OCI-LY3 (cell line): ENCODE measurements around the gene ZSCAN2.

ENCODE experiments used
- H2AFZ ChIP-seq: fragments of 200-600, 300-600 bp; shearing (Covaris generic); 2 replicates; pipeline ENCODE4 v1.6.0; 2014; ENCODE audit warnings: antibody characterized with exemption, low read depth, low read length
- H3K27ac ChIP-seq: fragments of 200-600, 300-600 bp; sonication (generic); 2 replicates; pipeline ENCODE4 v1.5.1; 2014; ENCODE audit warnings: mild to moderate bottlenecking, low read length, moderate library complexity, mixed read lengths
- H3K27me3 ChIP-seq: fragments of 200-600, 300-600 bp; sonication (generic); 2 replicates; pipeline ENCODE4 v1.6.1; 2014; ENCODE audit warnings: low read depth, low read length, mixed read lengths
- H3K36me3 ChIP-seq: fragments of 200-600, 300-600 bp; sonication (generic); replicated peaks from 2 replicates; pipeline ENCODE3; 2014; ENCODE audit warnings: low read depth, low read length, mixed read lengths
- H3K4me1 ChIP-seq: fragments of 300-600, 200-600 bp; sonication (generic); 2 replicates; pipeline ENCODE4 v1.6.1; 2014; ENCODE audit warnings: low read length, mixed read lengths
- H3K4me2 ChIP-seq: fragments of 200-600, 300-600 bp; sonication (generic); 2 replicates; pipeline ENCODE4 v1.6.1; 2014; ENCODE audit warnings: low read length, mixed read lengths
- H3K4me3 ChIP-seq: fragments of 300-600, 200-600 bp; sonication (generic); 2 replicates; pipeline ENCODE4 v1.5.1; 2014; ENCODE audit warnings: antibody characterized with exemption, mild to moderate bottlenecking, low read length, moderate library complexity
- H3K79me2 ChIP-seq: fragments of 300-600, 200-600 bp; shearing (Covaris generic); 2 replicates; pipeline ENCODE4 v1.6.1; 2014; ENCODE audit warnings: mild to moderate bottlenecking, low read length, mixed read lengths
- H3K9ac ChIP-seq: fragments of 300-600, 200-600 bp; shearing (Covaris generic); 2 replicates; pipeline ENCODE4 v1.6.0; 2014; ENCODE audit warnings: mild to moderate bottlenecking, low read length, moderate library complexity
- H3K9me3 ChIP-seq: fragments of 200-600, 300-600 bp; shearing (Covaris generic); 2 replicates; pipeline ENCODE4 v1.6.1; 2014; ENCODE audit warnings: low read length, mixed read lengths; ENCODE audit not compliant: insufficient read depth
- H4K20me1 ChIP-seq: fragments of 200-600, 300-600 bp; sonication (generic); 2 replicates; pipeline ENCODE4 v1.6.1; 2016; ENCODE audit warnings: low read length, mixed read lengths; ENCODE audit not compliant: insufficient read depth
- EZH2phosphoT487 ChIP-seq: fragments of 200-600 bp; shearing (Covaris generic); IDR thresholded peaks from 2 replicates; pipeline ENCODE4 v1.6.1; 2018; ENCODE audit warnings: antibody characterized with exemption, mixed run types, low read depth
- TF ChIP-seq, protein P1 (sequence below): fragments of 200-600, 300-600 bp; sonication (generic); IDR thresholded peaks from 2 replicates; pipeline ENCODE4 v1.5.1; 2014; ENCODE audit warnings: antibody characterized with exemption, low read length, low read depth

Gene ZSCAN2

DNA sequence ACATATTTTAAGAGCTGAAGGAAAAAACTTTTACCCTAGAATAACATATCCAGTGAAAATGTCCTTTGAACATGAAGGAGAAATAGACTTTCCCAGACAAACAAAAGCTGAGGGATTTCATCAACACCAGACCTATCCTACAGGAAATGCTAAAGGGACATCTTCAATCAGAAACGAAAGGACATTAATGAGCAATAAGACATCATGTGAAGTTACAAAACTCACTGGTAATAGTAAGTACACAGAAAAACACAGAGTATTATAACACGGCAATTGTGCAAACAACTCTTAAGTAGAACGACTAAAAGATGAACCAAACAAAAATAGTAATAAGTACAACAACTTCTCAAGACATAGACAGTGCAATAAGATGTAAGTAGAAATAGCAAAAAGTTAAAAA is 3.5 kb upstream of the ZSCAN2 start:
- Histone ChIP-seq H3K4me3 (no peak overlapping the region), H2AFZ (no peak overlapping the region), H3K27me3 (peaks cover 10% of the 10 kb centered on the region; the same call in 1 of the 2 replicates), H3K79me2 (peaks cover 14% of the 10 kb centered on the region), H3K36me3 (no peaks in the 10 kb centered on the region), H3K4me2 (no peak overlapping the region), H3K4me1 (peaks cover 16% of the 10 kb centered on the region), H3K9ac (no peak overlapping the region), H3K27ac (no peak overlapping the region), H4K20me1 (no peaks in the 10 kb centered on the region), H3K9me3 (no peaks in the 10 kb centered on the region)
- TF ChIP-seq EZH2phosphoT487: no peak
- TF ChIP-seq, protein P1, sequence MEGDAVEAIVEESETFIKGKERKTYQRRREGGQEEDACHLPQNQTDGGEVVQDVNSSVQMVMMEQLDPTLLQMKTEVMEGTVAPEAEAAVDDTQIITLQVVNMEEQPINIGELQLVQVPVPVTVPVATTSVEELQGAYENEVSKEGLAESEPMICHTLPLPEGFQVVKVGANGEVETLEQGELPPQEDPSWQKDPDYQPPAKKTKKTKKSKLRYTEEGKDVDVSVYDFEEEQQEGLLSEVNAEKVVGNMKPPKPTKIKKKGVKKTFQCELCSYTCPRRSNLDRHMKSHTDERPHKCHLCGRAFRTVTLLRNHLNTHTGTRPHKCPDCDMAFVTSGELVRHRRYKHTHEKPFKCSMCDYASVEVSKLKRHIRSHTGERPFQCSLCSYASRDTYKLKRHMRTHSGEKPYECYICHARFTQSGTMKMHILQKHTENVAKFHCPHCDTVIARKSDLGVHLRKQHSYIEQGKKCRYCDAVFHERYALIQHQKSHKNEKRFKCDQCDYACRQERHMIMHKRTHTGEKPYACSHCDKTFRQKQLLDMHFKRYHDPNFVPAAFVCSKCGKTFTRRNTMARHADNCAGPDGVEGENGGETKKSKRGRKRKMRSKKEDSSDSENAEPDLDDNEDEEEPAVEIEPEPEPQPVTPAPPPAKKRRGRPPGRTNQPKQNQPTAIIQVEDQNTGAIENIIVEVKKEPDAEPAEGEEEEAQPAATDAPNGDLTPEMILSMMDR: no peak

DNA sequence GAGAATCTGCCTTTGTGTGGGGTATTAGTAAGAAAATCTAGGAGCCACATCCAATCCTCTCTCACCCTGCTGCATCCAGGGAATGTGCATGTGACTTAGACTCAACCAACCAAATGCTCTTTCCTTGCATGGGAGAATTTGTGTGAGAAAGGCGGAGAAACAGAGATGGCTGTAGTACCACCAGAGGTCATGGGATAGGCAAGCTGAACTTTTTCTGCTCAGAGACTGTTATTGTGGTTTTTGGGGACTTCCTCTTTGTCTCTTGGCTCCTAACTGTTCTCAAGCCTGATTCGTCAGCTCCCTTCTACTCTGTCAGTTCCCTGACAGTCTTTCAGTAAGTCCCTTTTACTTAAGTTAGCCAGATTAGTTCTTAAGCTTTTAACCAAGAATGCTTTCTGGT is 2.6 kb upstream of the ZSCAN2 start:
- peak overlapping the region; percentile 84 for H2AFZ ChIP-seq

DNA sequence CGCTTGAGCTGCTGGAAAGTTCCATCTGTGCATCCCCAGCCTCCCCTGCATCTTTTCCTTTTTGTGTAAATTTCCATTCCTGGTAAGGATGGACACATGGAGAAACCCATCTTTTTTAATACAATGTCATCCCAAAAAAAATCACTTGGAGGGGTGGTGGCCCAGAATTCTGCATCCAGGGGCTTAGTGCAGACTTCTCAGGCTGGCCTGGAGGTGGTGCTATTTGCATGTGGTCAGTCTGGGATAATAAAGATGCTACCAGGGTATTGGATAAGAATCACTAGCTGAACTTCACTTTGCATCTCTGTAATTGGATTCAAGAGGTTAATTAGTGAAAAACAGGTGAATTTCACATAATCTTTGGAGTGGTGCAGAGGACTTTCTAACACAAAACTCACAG is 1.8 kb upstream of the ZSCAN2 start:
- peaks cover 33% of the 10 kb centered on the region for H3K4me1 ChIP-seq
- H3K4me3 ChIP-seq: no peak overlapping the region; the same call in 1 of the 2 replicates
- H3K9me3 ChIP-seq: no peaks in the 10 kb centered on the region
- H3K36me3 ChIP-seq: peaks cover 2% of the 10 kb centered on the region
- no peak overlapping the region for H2AFZ ChIP-seq
- no peaks in the 10 kb centered on the region for H4K20me1 ChIP-seq
- no peak for TF ChIP-seq EZH2phosphoT487
- TF ChIP-seq, protein P1: peak; percentile 90
- H3K27me3 ChIP-seq: peaks cover 1% of the 10 kb centered on the region; the same call in 1 of the 2 replicates
- no peak overlapping the region; the same call in 1 of the 2 replicates for H3K9ac ChIP-seq
- no peak overlapping the region for H3K27ac ChIP-seq
- H3K4me2 ChIP-seq: peak overlapping the region; percentile 65
- peaks cover 31% of the 10 kb centered on the region for H3K79me2 ChIP-seq

More for the DNA sequence above, 2.6 kb upstream of the ZSCAN2 start:
- Histone ChIP-seq H3K9me3 (no peaks in the 10 kb centered on the region), H3K4me2 (peak overlapping the region; percentile 65), H3K9ac (peak overlapping the region; percentile 12; the same call in 1 of the 2 replicates), H3K27me3 (peaks cover 4% of the 10 kb centered on the region; the same call in 1 of the 2 replicates), H3K79me2 (peaks cover 24% of the 10 kb centered on the region), H3K4me3 (peak overlapping the region; percentile 22), H4K20me1 (no peaks in the 10 kb centered on the region), H3K36me3 (no peaks in the 10 kb centered on the region), H3K27ac (peak overlapping the region; percentile 36), H3K4me1 (peaks cover 25% of the 10 kb centered on the region)
- TF ChIP-seq, protein P1: no peak; the same call in 1 of the 2 replicates
- no peak for TF ChIP-seq EZH2phosphoT487

DNA sequence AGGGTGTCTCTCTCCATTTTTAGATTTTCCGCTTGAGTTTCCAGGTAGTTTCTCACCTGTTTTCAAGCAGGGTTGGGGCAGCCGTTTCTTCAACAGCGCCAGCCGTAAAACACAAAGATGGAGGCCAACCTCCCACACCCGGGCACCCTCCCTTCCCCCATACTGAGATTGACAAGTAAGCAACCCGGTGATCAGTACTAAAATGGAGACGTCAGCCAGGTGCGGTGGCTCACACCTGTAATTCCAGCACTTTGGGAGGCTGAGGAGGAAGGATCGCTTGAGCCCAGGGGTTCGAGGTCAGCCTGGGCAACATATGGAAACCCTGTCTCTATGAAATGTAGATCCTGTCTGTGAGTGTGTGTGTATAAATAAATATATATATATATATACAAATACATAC is 903 bp upstream of the ZSCAN2 start:
- H3K4me1 ChIP-seq: peaks cover 42% of the 10 kb centered on the region
- peaks cover 6% of the 10 kb centered on the region for H3K36me3 ChIP-seq
- H3K79me2 ChIP-seq: peaks cover 41% of the 10 kb centered on the region
- H3K4me2 ChIP-seq: peak overlapping the region; percentile 76
- H3K27me3 ChIP-seq: no peaks in the 10 kb centered on the region
- TF ChIP-seq, protein P1: no peak
- no peak for TF ChIP-seq EZH2phosphoT487
- peak overlapping the region; percentile 97; the same call in 1 of the 2 replicates for H3K4me3 ChIP-seq
- H2AFZ ChIP-seq: no peak overlapping the region
- no peaks in the 10 kb centered on the region for H3K9me3 ChIP-seq
- H3K27ac ChIP-seq: no peak overlapping the region
- H4K20me1 ChIP-seq: no peaks in the 10 kb centered on the region
- H3K9ac ChIP-seq: no peak overlapping the region
